Gastroesophageal sphincter (tissue), 3 donors: ENCODE results near the gene ASB2.

Experiments
- EP300 ChIP-seq: sonication (generic); formaldehyde crosslinking; IDR thresholded peaks from one replicate; pipeline ENCODE4 v1.6.1; 2017; ENCODE audit warnings: antibody characterized with exemption, mild to moderate bottlenecking
- POLR2A ChIP-seq, 2 donors: fragments of 450-650 bp; IDR thresholded peaks; one replicate each; pipeline ENCODE4 v1.6.1; 2017; ENCODE audit warnings: antibody characterized with exemption in 2 of 2, mild to moderate bottlenecking in 2 of 2, moderate library complexity in 1 of 2
- POLR2AphosphoS5 ChIP-seq: sonication (generic); formaldehyde crosslinking; IDR thresholded peaks from one replicate; pipeline ENCODE4 v1.6.1; 2017; ENCODE audit warnings: antibody characterized with exemption
- TF ChIP-seq, protein P1 (sequence below), 4 experiments: fragments of 200-600 bp in 2 of 4; fragments of 450-650 bp in 2 of 4; sonication (generic) in 1 of 4; IDR thresholded peaks; one replicate each; pipeline ENCODE4 v1.5.1; 2017 to 2019; ENCODE audit warnings: antibody characterized with exemption in 4 of 4, mild to moderate bottlenecking in 2 of 4, moderate library complexity in 2 of 4

DNA sequence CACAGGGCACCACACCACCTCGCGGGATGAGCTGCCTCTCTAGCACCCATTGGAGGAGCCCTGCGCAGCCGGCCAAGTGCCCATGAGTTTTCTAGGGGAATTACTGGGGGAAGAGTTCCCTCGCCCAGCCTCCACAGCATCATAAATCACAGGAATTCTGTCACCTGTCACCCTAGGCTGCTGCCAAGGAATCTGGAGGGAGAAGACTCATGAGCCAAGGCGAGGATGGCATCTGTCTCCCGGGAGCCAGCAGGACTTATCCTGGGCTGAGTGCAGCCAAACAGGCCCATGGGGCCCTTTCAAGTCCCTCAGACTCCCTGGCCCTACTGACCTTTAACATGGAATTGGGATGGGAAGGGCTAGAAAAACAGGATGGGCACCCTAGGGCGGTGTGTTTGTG, 41.9 kb upstream of the ASB2 start:
- TF ChIP-seq, protein P1, sequence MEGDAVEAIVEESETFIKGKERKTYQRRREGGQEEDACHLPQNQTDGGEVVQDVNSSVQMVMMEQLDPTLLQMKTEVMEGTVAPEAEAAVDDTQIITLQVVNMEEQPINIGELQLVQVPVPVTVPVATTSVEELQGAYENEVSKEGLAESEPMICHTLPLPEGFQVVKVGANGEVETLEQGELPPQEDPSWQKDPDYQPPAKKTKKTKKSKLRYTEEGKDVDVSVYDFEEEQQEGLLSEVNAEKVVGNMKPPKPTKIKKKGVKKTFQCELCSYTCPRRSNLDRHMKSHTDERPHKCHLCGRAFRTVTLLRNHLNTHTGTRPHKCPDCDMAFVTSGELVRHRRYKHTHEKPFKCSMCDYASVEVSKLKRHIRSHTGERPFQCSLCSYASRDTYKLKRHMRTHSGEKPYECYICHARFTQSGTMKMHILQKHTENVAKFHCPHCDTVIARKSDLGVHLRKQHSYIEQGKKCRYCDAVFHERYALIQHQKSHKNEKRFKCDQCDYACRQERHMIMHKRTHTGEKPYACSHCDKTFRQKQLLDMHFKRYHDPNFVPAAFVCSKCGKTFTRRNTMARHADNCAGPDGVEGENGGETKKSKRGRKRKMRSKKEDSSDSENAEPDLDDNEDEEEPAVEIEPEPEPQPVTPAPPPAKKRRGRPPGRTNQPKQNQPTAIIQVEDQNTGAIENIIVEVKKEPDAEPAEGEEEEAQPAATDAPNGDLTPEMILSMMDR (IDR thresholded peaks at IDR 0.05): no peak
- TF ChIP-seq POLR2A (IDR thresholded peaks at IDR 0.05) (no peak), EP300 (no peak), POLR2AphosphoS5 (no peak)
